CD14-positive monocyte (primary cell): ENCODE results near the gene CFAP410. TPM values are rescaled to one million over a fixed set of nuclear protein-coding genes. Genes with fewer than 3 reads are reported as not detected.

Source experiments
- DNase-seq, 3 donors: peaks; one replicate each; pipeline ENCODE4 v3.0.0-alpha.2; 2011 to 2022
- H2AFZ ChIP-seq: 2 replicates; pipeline ENCODE4 v1.6.0; 2012; ENCODE audit warnings: mild to moderate bottlenecking, low read depth, low read length, inconsistent platforms; ENCODE audit not compliant: insufficient read depth, poor library complexity, severe bottlenecking
- H3K27ac ChIP-seq, 2 donors: 1 replicate in 1 of 2; 2 replicates in 1 of 2; pipeline ENCODE4 v1.5.1; 2012 to 2013; ENCODE audit warnings: low read length in 2 of 2, control low read depth in 1 of 2, inconsistent platforms in 1 of 2, low read depth in 1 of 2, mild to moderate bottlenecking in 1 of 2
- H3K27me3 ChIP-seq, 2 donors: one replicate each; pipeline versions ENCODE4 v1.6.0 to v1.6.1; 2011 to 2013; ENCODE audit warnings: low read length in 2 of 2; ENCODE audit not compliant: control insufficient read depth in 2 of 2, insufficient read depth in 2 of 2
- H3K36me3 ChIP-seq, 2 donors: replicated peaks in 1 of 2; 1 replicate in 1 of 2; 2 replicates in 1 of 2; pipeline versions ENCODE4 v1.5.1 to v1.6.1; 2012 to 2013; ENCODE audit warnings: low read length in 2 of 2, control low read depth in 1 of 2, inconsistent platforms in 1 of 2, mild to moderate bottlenecking in 1 of 2; ENCODE audit not compliant: insufficient read depth in 2 of 2, control insufficient read depth in 1 of 2
- H3K4me1 ChIP-seq, 2 donors: 1 replicate in 1 of 2; 2 replicates in 1 of 2; pipeline versions ENCODE4 v1.5.1 to v1.6.1; 2012 to 2013; ENCODE audit warnings: low read length in 2 of 2, control low read depth in 1 of 2, inconsistent platforms in 1 of 2, mild to moderate bottlenecking in 1 of 2, moderate library complexity in 1 of 2; ENCODE audit not compliant: insufficient read depth in 2 of 2, control insufficient read depth in 1 of 2
- H3K4me2 ChIP-seq: replicated peaks from 2 replicates; pipeline ENCODE3; 2012; ENCODE audit warnings: low read length, moderate library complexity, mild to moderate bottlenecking; ENCODE audit not compliant: poor library complexity, severe bottlenecking; ENCODE audit errors: extremely low read depth
- H3K4me3 ChIP-seq, 3 experiments: fragments of 200-600 bp in 1 of 3; sonication (generic) in 1 of 3; replicated peaks in 1 of 3; 1 replicate in 2 of 3; 2 replicates in 1 of 3; pipeline ENCODE4 v1.5.1; 2011 to 2013; ENCODE audit warnings: low read length in 3 of 3, mild to moderate bottlenecking in 3 of 3, control low read depth in 2 of 3, low read depth in 2 of 3, inconsistent platforms in 1 of 3, moderate library complexity in 1 of 3
- H3K79me2 ChIP-seq: 2 replicates; pipeline ENCODE4 v1.6.0; 2012; ENCODE audit warnings: mild to moderate bottlenecking, control low read depth, inconsistent platforms, low read length, moderate library complexity; ENCODE audit not compliant: insufficient read depth
- H3K9ac ChIP-seq: 2 replicates; pipeline ENCODE4 v1.6.0; 2017; ENCODE audit warnings: low read length, mild to moderate bottlenecking; ENCODE audit not compliant: insufficient read depth, poor library complexity, severe bottlenecking
- H3K9me3 ChIP-seq, 2 donors: replicated peaks in 1 of 2; 1 replicate in 1 of 2; 2 replicates in 1 of 2; pipeline versions ENCODE4 v1.5.1 to v1.6.1; 2012 to 2013; ENCODE audit warnings: low read length in 2 of 2, control low read depth in 1 of 2; ENCODE audit not compliant: control insufficient read depth in 1 of 2, insufficient read depth in 1 of 2
- H4K20me1 ChIP-seq: 2 replicates; pipeline ENCODE4 v1.6.0; 2012; ENCODE audit warnings: mild to moderate bottlenecking, low read length, control low read depth, moderate library complexity; ENCODE audit not compliant: insufficient read depth
- H3K27ac Mint-ChIP-seq, 7 donors: one replicate each; pipeline ENCODE4 v1.8.0; 2020; ENCODE audit warnings: mild to moderate bottlenecking in 7 of 7, mixed read lengths in 7 of 7, moderate library complexity in 6 of 7, inconsistent platforms in 2 of 7
- H3K27me3 Mint-ChIP-seq, 3 donors: one replicate each; pipeline ENCODE4 v1.8.0; 2021 to 2022; ENCODE audit warnings: low read depth in 3 of 3, mild to moderate bottlenecking in 3 of 3, mixed read lengths in 3 of 3, moderate library complexity in 3 of 3, inconsistent platforms in 1 of 3
- H3K36me3 Mint-ChIP-seq, 2 donors: one replicate each; pipeline ENCODE4 v1.8.0; 2020; ENCODE audit warnings: mixed read lengths in 2 of 2, inconsistent platforms in 1 of 2, mild to moderate bottlenecking in 1 of 2
- H3K4me1 Mint-ChIP-seq: one replicate; pipeline ENCODE4 v1.8.0; 2020; ENCODE audit warnings: mild to moderate bottlenecking, mixed read lengths
- H3K4me3 Mint-ChIP-seq, 2 donors: one replicate each; pipeline ENCODE4 v1.8.0; 2020; ENCODE audit warnings: mild to moderate bottlenecking in 2 of 2, mixed read lengths in 2 of 2, moderate library complexity in 1 of 2
- H3K9me3 Mint-ChIP-seq, 7 donors: one replicate each; pipeline ENCODE4 v1.8.0; 2020 to 2022; ENCODE audit warnings: mixed read lengths in 7 of 7, mild to moderate bottlenecking in 6 of 7, moderate library complexity in 6 of 7, inconsistent platforms in 2 of 7
- CTCF ChIP-seq: fragments of 200-600 bp; IDR thresholded peaks from one replicate; pipeline ENCODE4 v1.8.0; 2022; ENCODE audit warnings: antibody characterized with exemption, mild to moderate bottlenecking
- WGBS: methylation state at CpG from one replicate; pipeline ENCODE4 v1.1.5; 2013; ENCODE audit warnings: missing lambda C conversion rate; ENCODE audit not compliant: insufficient coverage; 5-methylcytosine and 5-hydroxymethylcytosine counted together
- intact Hi-C, 2 donors: fragments of 100-400 bp; cut with micrococcal nuclease; formaldehyde crosslinking; loops; one replicate each; pipeline versions ENCODE4 v1.15.0 to v1.15.1; 2023
- polyA plus RNA-seq, 3 donors: library from polyadenylated mRNA; depleted of rRNA in 1 of 3; unstranded in 2 of 3; stranded (reverse) in 1 of 3; fragments of 300-500 nt in 2 of 3; fragments of >200 nt in 1 of 3; fragmentation: Illumina TruSeq in 2 of 3; gene quantifications; 1 replicate in 2 of 3; 2 replicates in 1 of 3; pipeline ENCODE4 v1.2.3, GENCODE V29; 2012 to 2021

CFAP410 gene
- polyA plus RNA-seq, 3 donors = 14.8 to 23.5 (median 17.3) TPM

DNA sequence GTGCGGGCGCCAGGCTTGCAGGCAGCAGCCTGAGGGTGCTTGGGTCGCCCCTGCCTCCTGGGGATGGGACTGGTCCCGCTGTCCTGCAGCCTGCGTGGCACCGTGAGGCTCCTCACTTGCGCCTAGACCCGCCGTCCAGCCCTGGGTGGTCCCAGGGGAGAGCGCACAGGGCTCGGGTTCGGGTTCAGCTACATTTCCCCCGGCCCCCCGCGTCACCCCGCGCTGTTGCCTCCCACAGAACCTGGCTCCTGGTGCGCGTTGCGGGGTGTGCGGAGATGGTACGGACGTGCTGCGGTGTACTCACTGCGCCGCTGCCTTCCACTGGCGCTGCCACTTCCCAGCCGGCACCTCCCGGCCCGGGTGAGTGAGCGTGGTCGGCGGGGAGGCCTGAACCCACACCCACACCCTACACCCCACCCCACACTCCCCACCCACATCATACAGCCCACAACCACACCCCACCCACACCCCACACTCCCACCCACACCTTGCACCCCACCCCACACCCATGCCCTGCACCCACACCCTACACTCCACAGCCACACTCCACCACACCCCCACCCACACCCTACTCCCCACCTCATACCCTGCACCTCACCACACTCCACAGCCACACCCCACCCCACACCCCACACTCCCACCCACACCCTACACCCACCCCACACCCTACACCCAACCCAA is 45.5 kb downstream of the CFAP410 start:
- H3K4me2 ChIP-seq = no peak overlapping the region
- no peak overlapping the region for H2AFZ ChIP-seq
- Mint-ChIP-seq H3K4me1 (peaks cover 12% of the 10 kb centered on the region), H3K27me3 (peaks cover 4 to 11% (median 4%) of the 10 kb centered on the region in 3 donors), H3K9me3 (peaks cover 0 to 3% (median 0%) of the 10 kb centered on the region in 7 donors), H3K36me3 (no peaks in the 10 kb centered on the region), H3K4me3 (no peak overlapping the region), H3K27ac (no peak overlapping the region)
- peaks cover 0 to 2% of the 10 kb centered on the region in 2 donors for H3K27me3 ChIP-seq
- no peaks in the 10 kb centered on the region for H4K20me1 ChIP-seq
- peaks cover 12 to 14% of the 10 kb centered on the region in 2 donors for H3K4me1 ChIP-seq
- no peak overlapping the region for H3K27ac ChIP-seq
- no peaks in the 10 kb centered on the region for H3K79me2 ChIP-seq
- H3K36me3 ChIP-seq = no peaks in the 10 kb centered on the region
- WGBS = 93% methylated on average over 31 of the region's 33 CpGs
- no peak overlapping the region for H3K4me3 ChIP-seq
- no peak for DNase-seq
- no peak overlapping the region for H3K9ac ChIP-seq
- intact Hi-C loops = no loop called here
- no peak for TF ChIP-seq CTCF
- H3K9me3 ChIP-seq = no peaks in the 10 kb centered on the region

DNA sequence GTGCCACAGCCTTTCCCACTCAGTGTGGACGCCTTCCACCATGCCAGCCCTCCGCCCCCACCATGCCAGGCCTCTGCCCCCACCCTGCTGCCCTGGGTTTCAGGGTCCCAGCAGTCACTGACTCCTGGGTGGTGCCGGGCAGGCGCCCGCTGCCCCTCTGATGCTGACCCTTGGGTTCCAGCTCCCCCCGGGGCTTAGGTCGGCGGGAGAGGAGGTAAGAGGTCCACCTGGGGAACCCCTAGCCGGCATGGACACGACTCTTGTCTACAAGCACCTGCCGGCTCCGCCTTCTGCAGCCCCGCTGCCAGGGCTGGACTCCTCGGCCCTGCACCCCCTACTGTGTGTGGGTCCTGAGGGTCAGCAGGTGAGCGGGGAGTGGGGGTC is 46.4 kb downstream of the CFAP410 start:
- Histone ChIP-seq H3K4me3 (no peak overlapping the region), H3K36me3 (no peaks in the 10 kb centered on the region), H3K27ac (no peak overlapping the region), H3K9ac (no peak overlapping the region), H3K79me2 (no peaks in the 10 kb centered on the region), H3K27me3 (peaks cover 0 to 2% of the 10 kb centered on the region in 2 donors), H4K20me1 (no peaks in the 10 kb centered on the region), H3K4me2 (no peak overlapping the region), H3K4me1 (peaks cover 5 to 6% of the 10 kb centered on the region in 2 donors), H3K9me3 (no peaks in the 10 kb centered on the region), H2AFZ (no peak overlapping the region)
- Mint-ChIP-seq H3K4me3 (no peak overlapping the region), H3K9me3 (peaks cover 0 to 3% (median 0%) of the 10 kb centered on the region in 7 donors), H3K4me1 (peaks cover 3% of the 10 kb centered on the region), H3K36me3 (no peaks in the 10 kb centered on the region), H3K27ac (peak overlapping the region in 1 of 7 donors; percentile 46), H3K27me3 (peaks cover 4 to 11% (median 4%) of the 10 kb centered on the region in 3 donors)
- DNase-seq = no peak
- 94% methylated on average over 13 of the region's 15 CpGs for WGBS
- TF ChIP-seq CTCF = no peak
- intact Hi-C loops = no loop called here
